ENCODE data around the gene U2SURP.
"Not testable (repeated sequence)": the region's sequence is repeated elsewhere in the genome, so short reads cannot be mapped to it uniquely, and the experiment has no call there.

U2SURP gene

GRCh38 chr3:143024351-143024960 lies 23.1 kb downstream of the U2SURP start:
- no peak for DNase-seq

- DNase-seq: no peak
Measured at GRCh38 chr3:143031327-143031726, 30.0 kb downstream of the U2SURP start.

- DNase-seq: not testable (repeated sequence)
Measured at GRCh38 chr3:143031796-143032387, 30.5 kb downstream of the U2SURP start.

- DNase-seq: no peak
Measured at GRCh38 chr3:143035466-143036211, 34.3 kb downstream of the U2SURP start.

GRCh38 chr3:143036557-143036956 lies 35.2 kb downstream of the U2SURP start:
- DNase-seq: no peak

- no peak for DNase-seq
Measured at GRCh38 chr3:143037867-143038266, 36.5 kb downstream of the U2SURP start.

GRCh38 chr3:143040261-143040879 lies 39.0 kb downstream of the U2SURP start:
- no peak for DNase-seq

GRCh38 chr3:143041903-143042302 lies 40.5 kb downstream of the U2SURP start:
- no peak for DNase-seq

- DNase-seq: no peak
Measured at GRCh38 chr3:143045639-143046038, 44.3 kb downstream of the U2SURP start.

GRCh38 chr3:143046075-143046474 lies 44.7 kb downstream of the U2SURP start:
- not testable (repeated sequence) for DNase-seq

GRCh38 chr3:143054011-143054410 lies 52.6 kb downstream of the U2SURP start:
- no peak for DNase-seq

GRCh38 chr3:143056372-143056771 lies 55.0 kb downstream of the U2SURP start:
- no peak for DNase-seq

- no peak for DNase-seq
Measured at GRCh38 chr3:143060906-143061305, 59.5 kb downstream of the U2SURP start.

- DNase-seq: no peak
Measured at GRCh38 chr3:143063018-143063417, 61.6 kb downstream of the U2SURP start.

- DNase-seq: no peak
Measured at GRCh38 chr3:143064777-143065176, 63.4 kb downstream of the U2SURP start.

- no peak for DNase-seq
Measured at GRCh38 chr3:143065364-143065763, 64.0 kb downstream of the U2SURP start.

- no peak for DNase-seq
Measured at GRCh38 chr3:143066033-143066432, 64.7 kb downstream of the U2SURP start.

- DNase-seq: no peak
Measured at GRCh38 chr3:143067201-143067600, 65.8 kb downstream of the U2SURP start.

- DNase-seq: no peak
Measured at GRCh38 chr3:143068059-143068458, 66.7 kb downstream of the U2SURP start.

- no peak for DNase-seq
Measured at GRCh38 chr3:143070977-143071551, 69.7 kb downstream of the U2SURP start.

- DNase-seq: no peak
Measured at GRCh38 chr3:143071776-143072175, 70.4 kb downstream of the U2SURP start.

- DNase-seq: not testable (repeated sequence)
Measured at GRCh38 chr3:143072298-143073020, 71.1 kb downstream of the U2SURP start.

- DNase-seq: not testable (repeated sequence)
Measured at GRCh38 chr3:143073541-143073940, 72.2 kb downstream of the U2SURP start.

Measured in activated CD4-positive, CD25-positive, alpha-beta regulatory T cell treated with anti-CD3 and anti-CD28 coated beads, Interleukin-2, amount 50 U/mL, for 72 hours (primary cell).